Activated CD8-positive, alpha-beta memory T cell treated with anti-CD3 and anti-CD28 coated beads, Interleukin-2, amount 50 U/mL, for 48 hours (primary cell): ENCODE results near the gene PALD1.

ENCODE experiments used
- DNase-seq: peaks from one replicate; pipeline ENCODE4 v3.0.0-alpha.2; 2020

PALD1 gene

DNA sequence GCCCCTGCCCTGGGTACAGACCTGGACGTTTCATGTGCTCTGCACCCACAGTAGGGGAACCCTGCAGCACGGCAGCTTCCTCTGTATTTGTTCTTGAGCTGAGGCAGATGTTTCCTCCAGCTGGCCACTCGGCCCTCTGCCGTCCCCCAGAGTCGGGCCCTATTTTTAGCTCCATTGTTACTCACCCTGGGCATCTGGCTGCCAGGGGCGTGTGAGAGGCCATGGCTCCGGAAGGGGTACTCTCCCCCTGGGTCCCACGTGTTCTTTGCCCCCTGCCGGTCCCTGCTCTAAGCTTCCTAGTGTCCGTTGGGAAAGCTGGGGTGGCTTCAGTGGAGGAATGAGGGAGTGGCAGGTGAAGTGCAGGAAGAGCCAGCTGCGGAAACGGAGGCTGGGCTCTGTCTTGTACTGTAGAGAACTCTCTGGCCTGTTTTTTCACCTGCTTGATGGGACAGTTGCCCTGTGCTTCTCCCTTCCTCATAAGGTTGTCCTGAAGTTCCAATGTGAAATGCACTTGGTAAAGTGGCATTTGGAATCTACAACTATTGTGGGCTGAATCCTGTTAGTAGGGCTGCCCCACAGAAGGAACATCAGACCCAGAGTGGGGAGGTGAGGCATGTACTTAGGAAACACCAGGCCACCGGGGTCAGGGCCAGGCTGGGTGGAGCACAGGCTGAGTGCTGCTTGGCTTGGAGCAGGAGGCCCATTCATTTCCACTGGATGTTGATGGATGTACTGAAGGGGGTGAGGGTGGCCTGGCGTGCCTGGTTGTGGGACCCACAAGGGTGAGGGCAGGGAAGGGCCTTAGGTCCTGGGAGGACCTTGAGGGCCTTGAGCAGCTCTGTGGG is 30.6 kb downstream of the PALD1 start:
- DNase-seq, result no peak

DNA sequence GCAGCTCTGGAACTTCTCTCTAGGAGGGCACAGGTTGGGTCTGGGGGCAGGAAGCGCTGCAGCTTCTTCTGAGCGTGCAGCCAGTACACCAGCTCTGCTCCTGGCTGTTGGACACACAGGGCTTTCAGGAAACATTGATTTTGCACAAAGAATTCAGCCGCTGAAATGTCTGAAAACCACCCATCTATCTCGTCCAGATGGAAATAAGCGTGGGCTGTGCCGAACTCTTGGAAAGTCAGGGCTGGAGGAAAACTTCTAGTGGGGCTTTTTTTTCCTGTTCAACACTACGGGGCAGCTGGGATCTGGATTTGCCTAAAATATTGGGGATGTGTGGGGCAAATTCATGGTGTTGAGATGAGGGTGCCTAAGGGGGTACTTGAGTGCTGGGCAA is 31.2 kb downstream of the PALD1 start:
- no peak for DNase-seq

DNA sequence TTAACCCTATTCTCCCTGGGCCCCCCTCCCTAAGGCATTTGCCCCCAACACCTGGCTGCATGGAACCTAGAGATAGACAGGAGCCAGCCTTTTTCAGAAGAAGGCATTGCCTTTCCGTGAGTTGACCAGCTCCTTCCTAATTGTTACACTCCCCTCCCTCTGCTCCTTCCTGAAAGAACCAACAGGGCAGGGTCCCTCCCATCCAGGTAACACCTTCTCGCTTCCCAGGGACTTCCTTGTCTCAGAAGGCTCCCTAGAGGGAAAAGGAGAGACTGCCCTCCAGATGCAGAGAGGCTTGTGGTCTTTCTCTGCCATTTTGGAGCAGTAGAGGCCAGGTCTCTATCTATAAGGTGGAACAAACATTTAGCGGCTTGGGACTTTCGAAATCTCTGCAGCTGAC is 31.9 kb downstream of the PALD1 start:
- DNase-seq, result no peak

DNA sequence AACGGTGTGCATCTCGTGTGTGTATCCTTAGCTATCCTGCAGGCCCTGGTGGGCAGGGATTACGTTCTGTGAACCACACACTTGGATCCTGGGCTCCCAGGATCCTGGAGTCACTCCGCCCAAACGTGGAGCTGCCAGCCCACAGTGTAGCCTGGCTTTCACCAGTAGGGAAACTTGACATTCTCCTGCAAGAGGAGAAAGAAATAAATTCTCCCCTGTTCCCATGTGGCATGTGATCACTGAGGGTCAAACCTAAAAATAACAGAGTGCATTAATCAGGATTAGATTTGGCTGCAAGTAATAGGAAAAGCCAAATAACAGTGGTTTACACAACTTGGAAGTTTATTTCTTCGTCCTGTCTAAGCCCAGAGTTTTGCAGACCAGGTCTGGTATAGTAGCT is 32.3 kb downstream of the PALD1 start:
- DNase-seq, result no peak

DNA sequence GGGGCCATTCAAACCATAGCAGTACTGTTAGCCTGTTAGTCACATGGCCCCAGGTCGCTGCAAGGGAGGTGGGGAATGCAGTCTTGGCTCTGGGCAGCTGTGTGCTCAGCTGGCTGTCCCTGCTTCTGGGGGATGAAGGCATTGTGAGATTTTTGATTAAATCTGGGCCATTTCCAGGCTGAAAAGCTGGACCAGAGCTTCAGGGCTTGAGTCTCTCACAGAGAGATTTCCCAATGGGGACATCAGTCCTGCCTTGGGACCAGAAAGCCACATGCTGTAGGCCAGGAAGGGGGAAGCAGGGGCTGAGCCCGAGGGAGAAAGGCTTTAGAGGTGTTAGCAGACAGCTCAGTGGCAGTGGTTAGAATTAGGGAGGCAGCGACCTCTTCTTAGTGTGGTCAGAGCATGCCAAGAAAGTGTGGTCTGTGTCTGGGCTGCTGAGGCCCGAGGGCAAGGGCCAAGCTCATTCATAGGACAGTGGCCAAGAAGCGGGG is 33.6 kb downstream of the PALD1 start:
- no peak for DNase-seq

DNA sequence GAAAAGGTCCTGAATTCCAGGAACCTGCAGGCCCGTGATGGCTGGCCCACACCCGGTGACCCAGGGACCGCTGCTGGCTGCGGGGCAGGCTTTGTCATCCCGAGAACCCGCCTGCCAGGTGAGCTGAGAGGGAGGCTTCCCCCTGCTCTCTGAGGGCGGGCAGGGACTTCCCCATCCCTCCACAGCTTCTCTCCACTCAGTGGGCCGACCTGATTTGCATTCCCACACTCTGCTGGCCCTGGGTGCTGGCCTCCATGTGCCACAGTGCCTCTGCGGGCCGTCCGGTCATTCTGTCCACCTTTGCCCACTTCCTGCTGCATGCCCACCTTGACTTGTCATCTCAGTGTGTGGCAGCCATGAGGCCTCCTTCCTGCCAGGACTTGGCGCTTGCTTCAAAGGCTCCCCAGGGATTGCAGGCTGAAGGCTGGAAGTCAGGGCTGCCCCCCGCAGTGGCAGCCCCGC is 35.3 kb downstream of the PALD1 start:
- peak; percentile 63 for DNase-seq

DNA sequence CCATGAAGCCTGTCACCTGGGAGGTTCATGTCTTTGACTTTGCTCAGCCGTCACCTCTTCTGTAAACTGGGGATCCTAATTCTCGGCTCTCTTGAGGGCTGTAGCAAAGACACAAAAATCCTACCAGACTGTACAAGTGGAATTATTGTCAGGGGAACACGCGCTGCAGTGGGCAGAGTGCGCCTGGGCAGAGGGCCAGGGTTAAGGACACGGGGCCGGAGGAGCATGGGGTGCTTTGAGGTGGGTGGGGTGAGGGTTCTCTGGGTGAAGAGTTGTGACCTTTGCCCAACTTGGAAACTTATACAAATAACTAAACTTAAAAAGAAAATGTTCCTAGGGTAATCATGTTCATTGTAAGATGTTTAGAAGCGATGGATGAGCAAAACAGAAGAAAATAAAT is 36.0 kb downstream of the PALD1 start:
- no peak for DNase-seq

DNA sequence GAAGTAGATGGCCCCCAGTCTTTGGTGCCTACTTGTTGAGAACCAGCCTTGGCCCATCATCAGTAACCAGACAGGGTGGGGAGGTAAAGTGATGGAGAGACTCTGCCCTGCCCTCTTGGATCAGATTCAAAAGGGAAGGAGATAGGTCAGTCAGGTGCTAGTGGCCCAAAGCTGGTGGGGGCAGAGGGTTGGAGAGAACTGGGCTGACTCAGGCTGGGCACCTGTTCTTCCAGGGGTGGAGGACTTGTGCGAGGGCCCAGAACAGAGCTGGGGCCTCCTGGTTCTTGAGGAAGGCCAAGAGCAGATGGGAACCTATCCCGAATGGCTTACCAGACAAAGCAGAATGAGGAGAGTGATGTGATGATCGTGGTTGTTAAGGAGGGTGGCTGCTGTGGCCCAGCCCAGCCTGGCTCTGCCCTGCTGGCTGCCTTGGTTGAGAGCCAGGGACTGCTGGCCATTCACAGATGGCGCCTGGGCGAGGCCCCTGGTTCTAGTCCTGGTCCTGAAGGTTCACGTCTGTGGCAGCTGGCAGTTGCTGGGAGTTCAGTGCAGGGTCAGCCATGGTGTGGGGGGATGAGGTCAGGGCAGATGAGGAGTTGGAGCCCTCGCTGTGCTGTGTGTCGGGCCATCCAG is 36.6 kb downstream of the PALD1 start:
- no peak for DNase-seq

DNA sequence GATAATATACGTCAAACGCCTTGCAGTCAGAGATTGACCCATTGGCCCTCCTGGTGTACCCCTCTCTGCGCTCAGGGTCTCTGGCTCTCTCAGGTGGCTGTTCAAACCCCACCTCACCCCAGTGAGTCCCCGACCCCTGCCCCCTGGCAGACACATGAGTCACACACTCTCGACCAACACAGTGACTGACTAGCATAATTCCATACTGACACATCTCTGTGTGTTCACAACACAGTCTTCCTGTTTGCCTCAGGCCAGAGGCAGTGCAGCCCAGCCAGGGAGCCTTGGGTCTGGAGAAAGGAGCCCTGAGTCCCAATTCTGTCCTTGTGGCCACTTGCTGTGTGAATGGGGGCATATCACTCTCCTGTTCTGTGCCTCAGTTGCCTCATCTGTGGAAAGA is 40.1 kb downstream of the PALD1 start:
- no peak for DNase-seq

DNA sequence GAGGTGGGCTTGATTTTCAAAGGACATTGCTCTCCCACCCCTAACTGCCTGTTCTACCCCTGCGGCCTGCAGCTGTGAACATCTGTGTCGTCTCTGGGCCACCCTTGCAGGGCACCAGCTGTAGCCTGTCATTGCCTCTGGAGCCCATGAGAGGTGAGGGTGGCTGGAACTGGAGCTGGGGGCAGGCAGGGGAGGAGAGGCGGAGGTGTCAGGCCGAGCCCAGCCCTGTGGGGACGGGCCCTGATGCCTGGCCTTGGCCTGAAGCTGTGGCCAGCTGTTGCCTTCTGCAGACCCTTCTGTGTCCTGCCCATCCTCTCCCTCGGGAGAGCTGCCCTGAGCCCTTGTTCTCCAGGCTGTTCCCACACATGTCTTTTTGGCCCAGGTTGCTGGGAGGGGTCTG is 44.5 kb downstream of the PALD1 start:
- DNase-seq, result no peak

DNA sequence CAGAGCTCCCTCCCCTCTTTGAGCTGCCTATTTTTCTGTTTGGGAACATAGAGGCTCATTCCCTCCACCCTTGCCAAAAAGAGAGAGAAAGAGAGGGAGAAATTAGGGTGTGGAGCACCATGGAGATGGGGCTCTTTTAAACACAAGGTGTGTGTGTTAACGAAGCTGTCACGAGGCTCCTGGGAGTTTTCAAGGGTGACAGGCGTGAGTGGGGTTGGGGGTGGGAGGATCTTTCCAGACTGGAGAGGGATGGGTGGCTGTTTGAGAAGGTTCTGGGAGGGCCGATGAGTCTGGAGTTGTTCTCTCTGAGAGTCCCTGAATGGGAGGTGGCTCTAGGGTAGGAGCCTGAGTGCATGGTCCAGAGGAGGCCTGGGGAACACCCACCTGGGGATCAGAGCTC is 45.0 kb downstream of the PALD1 start:
- no peak for DNase-seq

DNA sequence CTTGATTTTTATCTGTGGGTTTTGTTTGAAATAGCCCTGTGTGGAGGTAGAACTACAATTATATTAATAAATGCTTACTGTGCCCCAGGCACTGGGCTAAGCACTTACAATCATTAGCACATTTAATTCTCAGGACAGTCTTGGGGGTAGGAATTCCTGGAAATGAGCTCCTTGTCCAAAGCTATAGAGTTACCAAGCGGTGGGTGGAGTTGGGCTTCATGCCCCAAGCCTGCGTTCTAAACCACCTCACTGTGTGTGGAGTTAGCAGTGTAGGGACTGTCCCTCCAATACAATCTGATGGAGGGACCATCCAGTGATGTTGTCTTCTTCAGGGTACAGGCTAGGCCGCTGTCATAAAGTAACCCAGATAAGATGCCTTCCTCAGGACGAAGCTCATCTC is 49.7 kb downstream of the PALD1 start:
- no peak for DNase-seq

DNA sequence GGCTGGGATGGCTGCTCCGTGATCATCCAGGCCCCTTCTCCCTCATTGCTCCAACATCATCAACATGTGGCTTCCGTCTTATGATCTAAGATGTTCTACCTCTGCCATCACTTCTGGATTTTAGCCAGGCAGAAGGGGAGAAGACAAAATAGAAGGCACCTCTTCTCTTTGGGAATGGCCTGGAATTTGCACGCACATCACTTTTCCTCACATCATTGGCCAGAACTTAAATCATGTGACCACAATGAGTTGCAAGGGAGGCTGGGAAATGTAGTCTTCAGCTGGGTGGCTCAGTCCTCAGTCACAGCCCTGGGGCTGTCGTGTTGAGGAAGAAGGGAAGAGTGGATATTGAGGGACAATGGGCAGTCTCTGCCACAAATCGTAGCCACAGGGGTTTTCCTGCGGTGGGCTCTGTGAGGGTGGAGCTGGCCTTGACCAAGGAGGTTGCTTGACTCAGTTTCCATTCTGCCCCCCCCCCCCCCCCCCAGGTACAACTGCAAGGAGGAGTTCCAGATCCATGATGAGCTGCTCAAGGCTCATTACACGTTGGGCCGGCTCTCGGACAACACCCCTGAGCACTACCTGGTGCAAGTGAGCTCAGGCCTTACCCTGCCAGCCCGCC is 50.3 kb downstream of the PALD1 start:
- no peak for DNase-seq

DNA sequence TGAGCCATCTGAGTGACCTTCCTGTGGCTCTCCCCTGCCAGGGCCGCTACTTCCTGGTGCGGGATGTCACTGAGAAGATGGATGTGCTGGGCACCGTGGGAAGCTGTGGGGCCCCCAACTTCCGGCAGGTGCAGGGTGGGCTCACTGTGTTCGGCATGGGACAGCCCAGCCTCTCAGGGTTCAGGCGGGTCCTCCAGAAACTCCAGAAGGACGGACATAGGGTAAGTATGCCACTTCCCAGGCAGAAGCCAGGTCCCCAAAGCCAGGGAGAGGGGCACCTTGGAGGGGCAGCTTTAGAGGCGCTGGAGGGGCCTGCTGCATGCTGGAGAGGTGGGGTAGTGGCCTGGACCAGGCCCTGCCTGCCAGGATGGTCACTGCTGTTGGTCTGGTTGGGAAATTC is 51.3 kb downstream of the PALD1 start:
- DNase-seq, result no peak

DNA sequence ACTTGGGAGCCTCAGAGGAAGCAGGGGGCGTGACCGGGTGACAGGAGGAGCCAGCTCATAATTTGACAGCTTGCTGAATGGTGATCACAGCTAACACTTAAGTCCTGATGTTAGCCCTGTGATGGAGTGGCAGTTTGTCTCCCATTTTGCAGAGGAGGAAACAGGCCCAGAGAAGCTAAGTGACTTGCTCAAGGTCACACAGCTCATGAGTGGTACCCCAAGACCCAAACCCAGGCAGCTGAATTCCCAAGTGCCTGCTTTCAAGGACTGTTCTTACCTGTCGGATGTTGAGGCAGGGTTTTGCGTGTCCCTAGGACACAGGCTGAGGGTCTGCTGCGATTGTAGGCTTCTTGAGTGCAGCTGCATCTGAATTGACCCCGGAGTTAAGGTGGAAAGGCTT is 51.7 kb downstream of the PALD1 start:
- no peak for DNase-seq

DNA sequence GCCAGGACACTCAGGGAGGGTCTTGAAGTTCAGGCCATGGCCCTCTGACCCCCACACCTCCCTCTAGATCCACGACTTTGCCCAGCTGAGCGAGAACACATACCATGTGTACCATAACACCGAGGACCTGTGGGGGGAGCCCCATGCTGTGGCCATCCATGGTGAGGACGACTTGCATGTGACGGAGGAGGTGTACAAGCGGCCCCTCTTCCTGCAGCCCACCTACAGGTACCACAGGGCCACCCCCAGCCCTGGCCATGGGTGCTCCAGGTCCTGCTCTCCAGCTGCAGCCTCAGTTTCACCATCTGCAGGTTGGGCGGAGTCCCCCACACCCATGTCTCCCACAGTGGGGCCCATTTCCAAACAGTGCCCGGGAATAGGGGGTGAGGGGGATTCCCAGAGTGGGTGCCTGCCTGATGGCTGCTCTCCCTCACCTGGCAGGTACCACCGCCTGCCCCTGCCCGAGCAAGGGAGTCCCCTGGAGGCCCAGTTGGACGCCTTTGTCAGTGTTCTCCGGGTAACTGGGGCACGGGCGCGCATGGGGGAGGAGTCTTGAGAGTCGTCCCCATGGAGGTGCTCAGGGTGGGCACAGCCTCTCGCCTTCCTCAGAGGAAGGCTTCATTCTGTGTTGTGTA is 54.1 kb downstream of the PALD1 start:
- no peak for DNase-seq

DNA sequence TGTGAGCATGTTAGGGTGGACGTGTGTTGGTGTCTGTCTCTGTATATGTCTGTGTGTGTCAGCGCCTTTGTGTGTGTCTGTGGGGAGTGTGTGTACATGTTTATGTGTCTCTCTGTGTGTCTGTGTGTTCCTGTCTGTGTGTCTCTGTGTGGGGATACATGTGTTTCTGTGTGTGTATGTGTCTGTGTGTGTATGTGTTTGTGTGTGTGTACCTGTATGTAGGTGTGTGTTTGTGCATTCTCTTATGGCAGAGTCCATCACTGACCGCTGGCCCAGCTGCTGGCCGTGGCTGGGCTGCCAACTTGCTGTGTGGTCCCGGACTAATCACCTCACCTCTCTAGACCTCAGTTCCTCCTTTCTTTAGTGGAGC is 54.6 kb downstream of the PALD1 start:
- no peak for DNase-seq

DNA sequence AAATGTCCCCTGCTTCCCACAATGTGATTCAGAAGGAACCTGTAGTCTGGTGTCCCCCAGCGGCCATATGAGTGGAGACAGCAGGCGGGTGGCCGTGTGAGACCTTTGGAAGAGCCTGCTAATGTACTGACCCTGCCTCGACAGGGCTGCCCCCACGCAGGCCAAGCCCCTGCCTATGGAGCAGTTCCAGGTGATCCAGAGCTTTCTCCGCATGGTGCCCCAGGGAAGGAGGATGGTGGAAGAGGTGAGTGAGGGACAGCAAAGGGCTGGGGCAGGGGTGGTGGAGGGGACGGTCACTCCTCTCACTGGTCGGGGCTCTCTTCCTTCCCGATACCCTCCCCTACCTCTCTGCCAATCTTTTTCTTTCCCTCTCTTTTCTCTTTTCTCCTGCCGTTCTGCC is 55.7 kb downstream of the PALD1 start:
- no peak for DNase-seq

DNA sequence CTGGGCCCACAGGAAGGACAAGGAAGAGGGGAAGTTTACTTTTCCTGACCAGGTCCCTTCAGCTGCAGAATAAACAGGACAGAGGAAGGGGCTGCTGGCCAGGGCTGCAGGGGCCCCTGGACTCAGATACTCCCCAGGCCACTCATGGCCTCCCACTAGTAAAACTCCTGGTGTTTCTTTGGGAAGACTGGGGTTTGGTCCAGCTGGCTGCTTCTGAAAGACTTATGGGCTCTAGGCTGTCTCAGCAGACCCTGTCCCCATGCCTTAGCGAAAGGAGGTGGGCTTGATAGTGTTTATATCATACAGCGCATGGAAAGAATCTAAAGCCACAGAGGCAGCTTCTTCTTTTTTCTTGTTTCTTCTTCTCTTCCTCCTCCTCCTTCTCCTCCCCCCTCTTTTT is 56.4 kb downstream of the PALD1 start:
- no peak for DNase-seq

DNA sequence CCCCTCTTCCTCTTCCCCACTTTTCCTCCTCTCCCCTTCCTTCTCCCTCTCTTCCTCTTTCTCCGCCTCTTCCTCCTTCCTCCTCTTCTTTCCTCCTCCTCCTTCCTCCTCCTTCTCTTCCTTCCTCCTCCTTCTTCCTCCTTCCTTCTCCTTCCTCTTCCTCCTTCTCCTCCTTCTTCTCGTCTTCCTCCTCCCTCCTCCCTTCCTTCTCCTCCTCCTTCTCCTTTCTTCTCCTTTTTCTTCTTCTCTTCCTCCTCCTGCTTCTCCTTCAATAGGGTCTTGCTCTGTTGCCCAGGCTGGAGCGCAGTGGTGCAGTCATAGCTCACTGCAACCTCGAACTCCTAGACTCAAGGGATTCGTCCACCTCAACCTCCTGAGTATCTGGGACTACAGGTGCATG is 56.9 kb downstream of the PALD1 start:
- DNase-seq, result no peak

DNA sequence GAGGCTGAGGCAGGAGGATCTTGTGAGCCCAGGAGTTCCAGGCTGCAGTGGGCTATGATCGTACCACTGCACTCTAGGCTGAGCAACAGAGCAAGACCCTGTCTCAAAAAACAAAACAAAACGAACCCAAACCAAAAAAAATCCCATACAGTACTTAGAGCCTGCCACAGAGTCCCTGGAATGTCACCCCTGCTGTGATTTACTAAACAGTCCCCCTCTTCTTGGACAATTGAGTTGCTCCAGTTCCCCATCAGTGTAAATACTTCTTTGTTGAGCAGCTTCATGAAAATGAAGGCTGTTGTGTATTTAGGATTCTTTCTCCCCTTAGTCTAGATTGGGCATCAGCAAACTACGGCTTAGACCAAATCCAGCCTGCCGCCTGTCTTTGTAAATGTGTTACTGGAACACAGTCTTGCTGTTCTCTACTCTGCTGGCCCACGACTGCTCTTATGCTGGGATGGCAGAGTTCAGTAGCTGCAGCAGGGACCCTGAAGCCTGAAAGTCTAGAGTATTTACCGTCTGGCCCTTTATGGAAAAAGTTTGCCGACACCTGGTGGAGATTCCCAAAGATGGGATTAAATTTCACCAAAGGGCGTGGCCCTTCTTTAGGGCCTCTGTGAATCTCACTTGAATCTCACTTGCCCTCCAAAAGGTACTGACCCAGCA is 57.8 kb downstream of the PALD1 start:
- no peak for DNase-seq

DNA sequence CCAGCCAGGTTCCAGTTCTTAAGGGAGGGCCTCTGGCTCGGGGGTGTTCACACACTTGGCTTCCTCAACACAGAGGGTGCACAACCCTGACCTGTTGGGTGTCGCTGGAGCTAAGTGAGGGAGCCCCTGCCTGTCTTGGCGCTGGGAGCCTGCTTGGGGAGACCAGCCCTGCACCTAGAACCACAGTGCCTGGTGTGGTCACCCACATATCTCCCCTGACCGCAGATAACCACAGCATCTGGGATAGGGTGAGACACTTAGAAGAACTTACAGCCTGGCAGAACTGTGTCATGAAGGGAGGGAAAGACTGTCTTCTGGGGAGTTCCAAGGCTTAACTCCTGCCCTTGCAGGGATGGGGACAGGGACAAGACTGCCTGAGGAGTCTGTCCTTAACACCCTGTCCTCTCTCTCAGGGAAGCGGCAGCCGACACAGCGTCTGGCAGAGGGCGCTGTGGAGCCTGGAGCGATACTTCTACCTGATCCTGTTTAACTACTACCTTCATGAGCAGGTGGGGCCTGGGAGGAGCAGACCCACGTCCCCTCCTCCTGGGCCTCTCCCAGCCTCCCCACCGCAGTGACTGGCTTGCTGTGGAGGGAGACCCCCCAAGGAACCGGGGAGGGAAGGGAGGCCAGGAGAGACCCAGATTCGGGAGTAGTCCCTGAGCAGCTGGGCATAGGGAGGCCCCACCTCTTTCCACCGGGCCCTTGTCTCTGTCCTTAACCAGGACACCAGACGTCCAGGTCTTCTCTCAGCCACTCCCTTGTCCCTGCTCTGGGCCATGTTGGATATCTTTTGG is 59.0 kb downstream of the PALD1 start:
- DNase-seq, result no peak
